H1 (cell line): ENCODE data around the gene CDK5RAP2. TPM values are rescaled to one million over a fixed set of nuclear protein-coding genes. Genes with fewer than 3 reads are reported as not detected.

ENCODE experiments used
- CTCF ChIA-PET: fragments of 300-600 bp; sonication (Branson Sonifier 250); formaldehyde crosslinking; loops from one replicate; lab custom pipeline; 2021; ENCODE audit not compliant: partially characterized antibody; lab: Charles Lee
- POLR2A ChIA-PET: fragments of 300-600 bp; sonication (Branson Sonifier 250); formaldehyde crosslinking; loops from one replicate; lab custom pipeline; 2021; ENCODE audit warnings: inconsistent platforms; ENCODE audit not compliant: partially characterized antibody; lab: Charles Lee
- DNase-seq, 2 experiments: peaks; one replicate each; pipeline versions ENCODE4 v3.0.0 to v3.0.0-alpha.2; 2010 to 2022; ENCODE audit warnings: low spot score in 2 of 2, low read depth in 1 of 2, mixed read lengths in 1 of 2
- FAIRE-seq: peaks from 2 replicates; lab custom pipeline; 2011; peaks lifted over from hg19 to GRCh38; lab: Jason Lieb, UNC
- H2AFZ ChIP-seq: 2 replicates; pipeline ENCODE4 v1.8.1; 2012; ENCODE audit warnings: low read length, inconsistent platforms
- H2AK5ac ChIP-seq: 2 replicates; pipeline ENCODE4 v1.6.1; 2013; ENCODE audit warnings: low read depth, low read length
- H2BK120ac ChIP-seq: replicated peaks from 2 replicates; pipeline ENCODE3; 2013; ENCODE audit warnings: low read depth, low read length, inconsistent platforms
- H2BK12ac ChIP-seq: 2 replicates; pipeline ENCODE4 v1.6.1; 2013; ENCODE audit warnings: low read depth, low read length
- H2BK15ac ChIP-seq: 2 replicates; pipeline ENCODE4 v1.6.1; 2013; ENCODE audit warnings: low read length
- H2BK20ac ChIP-seq: 2 replicates; pipeline ENCODE4 v1.6.1; 2013; ENCODE audit warnings: low read length
- H2BK5ac ChIP-seq: 2 replicates; pipeline ENCODE4 v1.6.1; 2013; ENCODE audit warnings: low read depth, low read length
- H3K14ac ChIP-seq: 2 replicates; pipeline ENCODE4 v1.6.1; 2013; ENCODE audit warnings: inconsistent platforms; ENCODE audit not compliant: insufficient read length
- H3K18ac ChIP-seq: 2 replicates; pipeline ENCODE4 v1.6.1; 2013; ENCODE audit warnings: low read length; ENCODE audit errors: extremely low read depth
- H3K23ac ChIP-seq: 2 replicates; pipeline ENCODE4 v1.6.1; 2013; ENCODE audit warnings: inconsistent platforms; ENCODE audit not compliant: insufficient read length
- H3K23me2 ChIP-seq: 2 replicates; pipeline ENCODE4 v1.6.1; 2013; ENCODE audit warnings: low read depth, low read length
- H3K27ac ChIP-seq: 2 replicates; pipeline ENCODE4 v1.6.1; 2011; ENCODE audit warnings: low read depth, low read length, inconsistent platforms
- H3K27me3 ChIP-seq, 4 experiments: replicated peaks in 1 of 4; 1 replicate in 1 of 4; 2 replicates in 3 of 4; pipeline versions ENCODE4 v1.6.1 to v1.8.1; 2011 to 2013; ENCODE audit warnings: low read length in 3 of 4, mild to moderate bottlenecking in 3 of 4, inconsistent platforms in 2 of 4, mixed read lengths in 2 of 4, moderate library complexity in 1 of 4; ENCODE audit not compliant: control insufficient read depth in 3 of 4, insufficient read depth in 3 of 4; ENCODE audit errors: extremely low read depth in 1 of 4
- H3K36me3 ChIP-seq, 4 experiments: 2 replicates each; pipeline versions ENCODE4 v1.6.1 to v1.8.1; 2011 to 2013; ENCODE audit warnings: mild to moderate bottlenecking in 4 of 4, low read length in 3 of 4, moderate library complexity in 2 of 4, control low read depth in 1 of 4, inconsistent platforms in 1 of 4; ENCODE audit not compliant: insufficient read depth in 4 of 4, control insufficient read depth in 2 of 4
- H3K4ac ChIP-seq: replicated peaks from 2 replicates; pipeline ENCODE3; 2013; ENCODE audit warnings: low read length, low read depth, mixed read lengths, inconsistent platforms; ENCODE audit not compliant: insufficient read length
- H3K4me1 ChIP-seq, 4 experiments: replicated peaks in 1 of 4; 1 replicate in 1 of 4; 2 replicates in 3 of 4; pipeline versions ENCODE4 v1.6.1 to v1.8.1; 2011 to 2013; ENCODE audit warnings: low read length in 3 of 4, inconsistent platforms in 2 of 4, mixed read lengths in 1 of 4; ENCODE audit not compliant: insufficient read depth in 4 of 4, control insufficient read depth in 3 of 4
- H3K4me2 ChIP-seq, 2 experiments: 2 replicates each; pipeline versions ENCODE4 v1.6.1 to v1.8.1; 2011 to 2013; ENCODE audit warnings: low read depth in 2 of 2, low read length in 2 of 2, control low read depth in 1 of 2, inconsistent platforms in 1 of 2, mild to moderate bottlenecking in 1 of 2; ENCODE audit not compliant: insufficient read depth in 1 of 2
- H3K4me3 ChIP-seq, 4 experiments: fragments of 200-600, 300-600 bp in 1 of 4; sonication (generic), shearing (Covaris generic), sonication (Bioruptor Twin) in 1 of 4; 2 replicates each; pipeline versions ENCODE4 v1.5.1 to v1.8.1; 2011 to 2016; ENCODE audit warnings: low read length in 4 of 4, low read depth in 3 of 4, control low read depth in 2 of 4, inconsistent platforms in 2 of 4, mild to moderate bottlenecking in 2 of 4, mixed read lengths in 1 of 4, moderate library complexity in 1 of 4; ENCODE audit not compliant: insufficient read depth in 2 of 4; ENCODE audit errors: extremely low read depth in 1 of 4
- H3K56ac ChIP-seq: replicated peaks from 2 replicates; pipeline ENCODE3; 2013; ENCODE audit warnings: low read depth, mild to moderate bottlenecking, mixed read lengths, low read length, inconsistent platforms; ENCODE audit not compliant: insufficient read length
- H3K79me1 ChIP-seq: 2 replicates; pipeline ENCODE4 v1.6.1; 2013; ENCODE audit warnings: low read depth, low read length, control low read depth
- H3K79me2 ChIP-seq, 2 experiments: 2 replicates each; pipeline versions ENCODE4 v1.6.1 to v1.8.1; 2012 to 2013; ENCODE audit warnings: low read length in 2 of 2, mild to moderate bottlenecking in 2 of 2, inconsistent platforms in 1 of 2; ENCODE audit not compliant: insufficient read depth in 2 of 2, control insufficient read depth in 1 of 2
- H3K9ac ChIP-seq, 4 experiments: replicated peaks in 1 of 4; 1 replicate in 1 of 4; 2 replicates in 3 of 4; pipeline versions ENCODE4 v1.6.1 to v1.8.1; 2011 to 2013; ENCODE audit warnings: low read depth in 3 of 4, low read length in 3 of 4, control low read depth in 2 of 4, mild to moderate bottlenecking in 2 of 4, moderate library complexity in 2 of 4, inconsistent platforms in 1 of 4; ENCODE audit errors: extremely low read depth in 1 of 4
- H3K9me3 ChIP-seq, 2 experiments: 2 replicates each; pipeline versions ENCODE4 v1.6.1 to v1.8.1; 2012 to 2013; ENCODE audit warnings: mild to moderate bottlenecking in 2 of 2, moderate library complexity in 2 of 2, control low read depth in 1 of 2, inconsistent platforms in 1 of 2, low read depth in 1 of 2, low read length in 1 of 2, mixed read lengths in 1 of 2; ENCODE audit not compliant: insufficient read depth in 2 of 2
- H4K20me1 ChIP-seq, 2 experiments: replicated peaks in 1 of 2; 2 replicates each; pipeline versions ENCODE3 to v1.8.1; 2011 to 2013; ENCODE audit warnings: inconsistent platforms in 2 of 2, low read length in 2 of 2, mild to moderate bottlenecking in 1 of 2; ENCODE audit not compliant: insufficient read depth in 2 of 2, control insufficient read depth in 1 of 2
- H4K5ac ChIP-seq: 2 replicates; pipeline ENCODE4 v1.6.1; 2013; ENCODE audit warnings: low read length, low read depth, mixed read lengths, inconsistent platforms; ENCODE audit not compliant: insufficient read length
- H4K8ac ChIP-seq: 2 replicates; pipeline ENCODE4 v1.8.0; 2013; ENCODE audit warnings: mild to moderate bottlenecking, moderate library complexity, low read length, inconsistent platforms; ENCODE audit not compliant: insufficient read depth; ENCODE audit errors: extremely low read depth
- H4K91ac ChIP-seq: replicated peaks from 2 replicates; pipeline ENCODE3; 2013; ENCODE audit warnings: low read length, mixed read lengths, inconsistent platforms; ENCODE audit not compliant: insufficient read length
- CEBPB ChIP-seq: IDR thresholded peaks from 2 replicates; pipeline ENCODE4 v1.6.1; 2012; ENCODE audit warnings: low read depth, low read length
- EGR1 ChIP-seq: IDR thresholded peaks from 2 replicates; pipeline ENCODE4 v1.6.1; 2011; ENCODE audit warnings: low read depth, low read length, borderline replicate concordance
- GABPA ChIP-seq: IDR thresholded peaks from 2 replicates; pipeline ENCODE4 v1.6.1; 2011; ENCODE audit warnings: mild to moderate bottlenecking, low read length, moderate library complexity, borderline replicate concordance; ENCODE audit not compliant: insufficient read depth
- JUN ChIP-seq: IDR thresholded peaks from 2 replicates; pipeline ENCODE4 v1.6.1; 2011; ENCODE audit warnings: low read depth, mild to moderate bottlenecking, improper control_type of control experiment, low read length
- SP2 ChIP-seq: IDR thresholded peaks from 2 replicates; pipeline ENCODE4 v1.6.1; 2012; ENCODE audit warnings: mild to moderate bottlenecking, low read length, inconsistent platforms
- TAF1 ChIP-seq: IDR thresholded peaks from 2 replicates; pipeline ENCODE4 v1.6.1; 2011; ENCODE audit warnings: mild to moderate bottlenecking, low read depth, low read length
- YY1 ChIP-seq: IDR thresholded peaks from 2 replicates; pipeline ENCODE4 v1.6.1; 2011; ENCODE audit warnings: low read depth, mild to moderate bottlenecking, low read length
- WGBS, 2 experiments: shearing (Covaris generic) in 1 of 2; methylation state at CpG; one replicate each; pipeline versions ENCODE4 v1.1.6 to v1.1.7; 2013 to 2015; ENCODE audit warnings: low lambda C conversion rate in 2 of 2, mixed read lengths in 2 of 2, inconsistent platforms in 1 of 2, low coverage in 1 of 2, missing lambda C conversion rate in 1 of 2; ENCODE audit not compliant: insufficient replicate concordance in 2 of 2, insufficient coverage in 1 of 2, insufficient read length in 1 of 2; ENCODE audit errors: extremely low coverage in 1 of 2, missing lambda C conversion rate in 1 of 2; 5-methylcytosine and 5-hydroxymethylcytosine counted together
- polyA plus RNA-seq, 7 experiments: library from polyadenylated mRNA; depleted of rRNA in 3 of 7; stranded (reverse) in 5 of 7; unstranded in 2 of 7; fragments of >200 nt in 5 of 7; fragments of 200-250 nt in 2 of 7; gene quantifications; 1 replicate in 5 of 7; 2 replicates in 1 of 7; 4 replicates in 1 of 7; pipeline versions ENCODE4 v1.2.1 to v1.2.3, GENCODE V29; 2011 to 2013; ENCODE audit warnings: missing spikeins in 2 of 7, mixed read lengths in 2 of 7
- total RNA-seq: library from RNA; stranded (reverse); fragmentation: NEBNext Ultra II Directional; extraction: Animal tissue kit (Norgen Biotek cat#: 25700); gene quantifications from 2 replicates; pipeline ENCODE4 v1.2.1, GENCODE V29; 2021

CDK5RAP2 gene
- total and polyA plus RNA-seq, 2 of the 8 experiments (the other 6 are each of a cell fraction or from before 2014, with no cell fraction given) = 19.8 to 49.4 TPM

- no peak overlapping the region for H3K4me2 ChIP-seq
- H3K23me2 ChIP-seq = no peaks in the 10 kb centered on the region
- H3K9me3 ChIP-seq = no peaks in the 10 kb centered on the region
- CTCF ChIA-PET = interaction anchor here (1.1 kb wide), 1 partner anchor 14 kb away, joined by 3 read pairs; no protein-coding TSS in a partner anchor
- no peak overlapping the region for H4K5ac ChIP-seq
- DNase-seq = no peak
- H4K91ac ChIP-seq = no peak overlapping the region
- H3K79me1 ChIP-seq = no peaks in the 10 kb centered on the region
- FAIRE-seq = peak; percentile 13
- H3K23ac ChIP-seq = no peak overlapping the region
- no peaks in the 10 kb centered on the region for H3K27me3 ChIP-seq
- H3K56ac ChIP-seq = no peak overlapping the region
- no peak overlapping the region for H2BK5ac ChIP-seq
- H3K14ac ChIP-seq = no peak overlapping the region
- TF ChIP-seq EGR1 (no peak), SP2 (no peak), GABPA (no peak), JUN (no peak), CEBPB (peak; percentile 78), YY1 (no peak), TAF1 (no peak)
- H3K4ac ChIP-seq = no peak overlapping the region
- POLR2A ChIA-PET = no interaction called here
- no peaks in the 10 kb centered on the region; a peak in 1 of 7 replicates for H3K4me1 ChIP-seq
- H2BK12ac ChIP-seq = no peak overlapping the region
- H2BK120ac ChIP-seq = no peak overlapping the region
- no peak overlapping the region for H3K18ac ChIP-seq
- H3K36me3 ChIP-seq = peaks cover 2 to 26% (median 18%) of the 10 kb centered on the region in 4 experiments
- no peak overlapping the region for H3K27ac ChIP-seq
- H4K8ac ChIP-seq = no peak overlapping the region
- WGBS, 2 experiments = 80% methylated on average over 5 of the region's 5 CpGs; no CpG with 5 or more reads in 1 of the 2 experiments
- no peaks in the 10 kb centered on the region for H3K79me2 ChIP-seq
- no peak overlapping the region for H3K9ac ChIP-seq
- no peak overlapping the region for H2AK5ac ChIP-seq
- H3K4me3 ChIP-seq = no peak overlapping the region
- no peak overlapping the region for H2BK15ac ChIP-seq
- H4K20me1 ChIP-seq = no peaks in the 10 kb centered on the region
- H2BK20ac ChIP-seq = no peak overlapping the region
- H2AFZ ChIP-seq = no peak overlapping the region
These were observed 88.9 kb downstream of the CDK5RAP2 start for GRCh38 chr9:120490888-120491595.
